ENCODE data around the gene ACRV1. TPM values are rescaled to one million over a fixed set of nuclear protein-coding genes. Genes with fewer than 3 reads are reported as not detected.

ACRV1 gene
- total and polyA plus RNA-seq, 2 of the 13 experiments (the other 11 are each of a cell fraction or from before 2014, with no cell fraction given), result not detected

DNA sequence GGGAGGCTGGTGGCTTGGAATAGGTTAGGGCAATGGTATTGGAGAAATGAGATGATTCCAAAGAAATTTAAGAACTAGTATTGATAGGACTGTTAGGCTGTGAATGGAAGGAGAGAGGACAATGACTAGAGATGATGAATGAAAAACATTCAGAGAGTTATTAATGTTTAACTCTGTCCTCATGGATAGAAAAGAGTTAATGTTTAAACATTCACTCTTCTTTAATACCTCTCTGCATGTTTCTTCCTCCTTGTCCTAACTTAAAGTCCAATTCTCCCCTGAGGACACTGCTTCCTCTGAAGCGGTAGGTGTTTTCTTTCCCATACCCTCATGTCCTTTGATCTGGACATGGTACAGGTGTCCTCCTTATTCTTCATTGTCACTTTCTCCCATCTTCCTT is 42.3 kb downstream of the ACRV1 start (continued):
- TF ChIP-seq REPIN1 (CRISPR knock-in tag; IDR thresholded peaks at IDR 0.05; ENCODE audit: borderline replicate concordance, low read depth), result no peak
- no peak for TF ChIP-seq SOX13 (IDR thresholded peaks at IDR 0.05)
- peak in 1 of 2 experiments; percentile 18; a peak in 1 of 4 replicates for TF ChIP-seq SOX13 (CRISPR knock-in tag; conservative IDR thresholded peaks at IDR 0.05 in 1 of 2, IDR thresholded peaks at IDR 0.05 in 1 of 2)
- no peak for TF ChIP-seq DPF2 (CRISPR knock-in tag; IDR thresholded peaks at IDR 0.05; ENCODE audit: borderline replicate concordance, low read depth)
- TF ChIP-seq PAX8 (CRISPR knock-in tag; IDR thresholded peaks at IDR 0.05; ENCODE audit: borderline replicate concordance), result no peak
- TF ChIP-seq, protein P1, sequence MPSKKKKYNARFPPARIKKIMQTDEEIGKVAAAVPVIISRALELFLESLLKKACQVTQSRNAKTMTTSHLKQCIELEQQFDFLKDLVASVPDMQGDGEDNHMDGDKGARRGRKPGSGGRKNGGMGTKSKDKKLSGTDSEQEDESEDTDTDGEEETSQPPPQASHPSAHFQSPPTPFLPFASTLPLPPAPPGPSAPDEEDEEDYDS (CRISPR knock-in tag; IDR thresholded peaks at IDR 0.05), result 0 out of 2 replicates have a peak, but pooled peaks have one; percentile 19
- TF ChIP-seq RCOR2 (CRISPR knock-in tag; IDR thresholded peaks at IDR 0.05), result no peak
- TF ChIP-seq, protein P2, sequence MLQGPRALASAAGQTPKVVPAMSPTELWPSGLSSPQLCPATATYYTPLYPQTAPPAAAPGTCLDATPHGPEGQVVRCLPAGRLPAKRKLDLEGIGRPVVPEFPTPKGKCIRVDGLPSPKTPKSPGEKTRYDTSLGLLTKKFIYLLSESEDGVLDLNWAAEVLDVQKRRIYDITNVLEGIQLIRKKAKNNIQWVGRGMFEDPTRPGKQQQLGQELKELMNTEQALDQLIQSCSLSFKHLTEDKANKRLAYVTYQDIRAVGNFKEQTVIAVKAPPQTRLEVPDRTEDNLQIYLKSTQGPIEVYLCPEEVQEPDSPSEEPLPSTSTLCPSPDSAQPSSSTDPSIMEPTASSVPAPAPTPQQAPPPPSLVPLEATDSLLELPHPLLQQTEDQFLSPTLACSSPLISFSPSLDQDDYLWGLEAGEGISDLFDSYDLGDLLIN (CRISPR knock-in tag; IDR thresholded peaks at IDR 0.05; ENCODE audit: borderline replicate concordance), result no peak
- TF ChIP-seq ZNF772 (CRISPR knock-in tag; IDR thresholded peaks at IDR 0.05), result no peak
- TF ChIP-seq ZNF230 (CRISPR knock-in tag; IDR thresholded peaks at IDR 0.05), result no peak

- in situ Hi-C loops (cut with HindIII; ENCODE audit: extremely low pct_ligation_motif_present, low pct_unique_long_range_greater_than_20kb), result loop anchor here (25.0 kb wide), 1 partner anchor 574 kb away; the partner anchor contains the start of genes FAM118B and RPUSD4
- Histone ChIP-seq H3K4me1 (ENCODE audit: insufficient read depth, low read length) (peaks cover 31% of the 10 kb centered on the region), H3K4me3 (replicated peaks in 1 of 3; ENCODE audit: insufficient read depth in 1 of 3, low read depth in 2 of 3, low read length in 3 of 3) (no peak overlapping the region; a peak in 1 of 6 replicates), H3K79me2 (ENCODE audit: insufficient read depth, low read length) (no peaks in the 10 kb centered on the region), H3K36me3 (replicated peaks in 1 of 2; ENCODE audit: control insufficient read depth in 1 of 2, insufficient read depth in 2 of 2, low read length in 2 of 2) (peaks cover 3 to 40% of the 10 kb centered on the region in 2 experiments), H3K9ac (ENCODE audit: insufficient read depth, low read depth, low read length) (no peak overlapping the region; the same call in 1 of the 2 replicates), H4K20me1 (ENCODE audit: insufficient read depth, low read length) (no peaks in the 10 kb centered on the region), H3K4me2 (ENCODE audit: low read depth, low read length) (peak overlapping the region; percentile 43), H3K9me3 (ENCODE audit: low read length) (no peaks in the 10 kb centered on the region), H3K27ac (ENCODE audit: extremely low read length, insufficient read depth, low read length) (peak overlapping the region; percentile 14), H3K27me3 (ENCODE audit: control insufficient read depth in 1 of 2, insufficient read depth in 2 of 2, low read length in 2 of 2) (no peaks in the 10 kb centered on the region), H2AFZ (ENCODE audit: low read length) (no peak overlapping the region)
- TF ChIP-seq STAG1 (CRISPR knock-in tag; IDR thresholded peaks at IDR 0.05), result 0 out of 2 replicates have a peak, but pooled peaks have one; percentile 12
- no peak for TF ChIP-seq U2AF2 (IDR thresholded peaks at IDR 0.05; ENCODE audit: low read depth, low read length)
- BruUV-seq (replicated peaks), result no TSS peak
- no peak for DNase-seq (ENCODE audit: low spot score)
- POLR2A ChIA-PET, result interaction anchor here (1.1 kb wide), 1 partner anchor 12 kb away, joined by 4 read pairs; no protein-coding TSS in a partner anchor
- intact Hi-C loops (cut with micrococcal nuclease; ENCODE audit: unreplicated experiment), result no loop called here
- peak; percentile 76 for ATAC-seq
- CTCF ChIA-PET (ENCODE audit: low intra/inter-chr PET ratio, low total read pairs), result no interaction called here
- no peak for FAIRE-seq
- WGBS (ENCODE audit: low lambda C conversion rate), result 72% methylated on average over 3 of the region's 3 CpGs
Measured at GRCh38 chr11:125637840-125638239, 42.8 kb downstream of the ACRV1 start.

Measured in HepG2 (cell line).